ENCODE data around the gene NR5A2.

The NR5A2 gene

DNA sequence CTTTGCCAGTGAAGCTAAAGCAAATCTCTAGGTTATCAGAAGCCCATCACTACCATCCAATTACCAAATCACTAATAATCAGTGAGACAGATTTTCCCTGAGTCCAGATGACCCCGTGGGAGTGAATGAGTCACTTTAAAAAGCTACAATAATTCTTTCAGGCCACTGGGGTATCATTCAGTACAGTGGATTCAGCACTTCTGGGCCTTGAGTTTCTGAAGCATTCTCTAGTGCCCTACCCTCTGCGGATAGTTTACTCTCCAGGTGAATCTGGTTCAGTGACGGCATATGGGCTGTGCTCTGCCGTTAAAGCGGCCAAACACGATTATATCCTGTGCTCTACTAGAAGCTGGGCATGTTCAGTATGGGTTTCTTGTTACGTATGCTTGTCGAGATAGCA is 26.1 kb downstream of the NR5A2 start:
- DNase-seq (ENCODE audit: low read depth): no peak
- TF ChIP-seq CTCF (IDR thresholded peaks at IDR 0.05; ENCODE audit: low read length, missing control alignments): no peak
- no peak overlapping the region for H3K4me3 ChIP-seq (replicated peaks; ENCODE audit: low read depth, low read length)

DNA sequence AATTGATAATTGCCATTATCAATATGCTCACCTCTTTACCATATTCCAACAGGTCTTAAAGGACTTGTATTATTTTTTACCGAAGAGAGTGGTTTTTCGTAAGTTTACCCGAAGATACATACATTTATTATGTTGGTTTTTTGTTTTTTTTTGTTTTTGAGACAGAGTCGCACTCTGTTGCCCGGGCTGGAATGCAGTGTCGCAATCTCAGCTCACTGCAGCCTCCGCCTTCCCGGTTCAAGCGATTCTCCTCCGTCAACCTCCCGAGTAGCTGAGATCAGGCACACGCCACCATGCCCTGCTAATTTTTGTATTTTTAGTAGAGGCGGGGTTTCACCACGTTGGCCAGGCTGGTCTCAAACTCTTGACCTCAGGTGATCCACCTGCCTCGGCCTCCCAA is 30.8 kb downstream of the NR5A2 start:
- no peak overlapping the region for H3K4me3 ChIP-seq (replicated peaks; ENCODE audit: low read depth, low read length)
- no peak for DNase-seq (ENCODE audit: low read depth)
- no peak for TF ChIP-seq CTCF (IDR thresholded peaks at IDR 0.05; ENCODE audit: low read length, missing control alignments)

- H3K4me3 ChIP-seq (replicated peaks; ENCODE audit: low read depth, low read length): no peak overlapping the region
- TF ChIP-seq CTCF (IDR thresholded peaks at IDR 0.05; ENCODE audit: low read length, missing control alignments): no peak
- DNase-seq (ENCODE audit: low read depth): no peak
These were observed 34.6 kb downstream of the NR5A2 start for GRCh38 chr1:200062143-200062542.

DNA sequence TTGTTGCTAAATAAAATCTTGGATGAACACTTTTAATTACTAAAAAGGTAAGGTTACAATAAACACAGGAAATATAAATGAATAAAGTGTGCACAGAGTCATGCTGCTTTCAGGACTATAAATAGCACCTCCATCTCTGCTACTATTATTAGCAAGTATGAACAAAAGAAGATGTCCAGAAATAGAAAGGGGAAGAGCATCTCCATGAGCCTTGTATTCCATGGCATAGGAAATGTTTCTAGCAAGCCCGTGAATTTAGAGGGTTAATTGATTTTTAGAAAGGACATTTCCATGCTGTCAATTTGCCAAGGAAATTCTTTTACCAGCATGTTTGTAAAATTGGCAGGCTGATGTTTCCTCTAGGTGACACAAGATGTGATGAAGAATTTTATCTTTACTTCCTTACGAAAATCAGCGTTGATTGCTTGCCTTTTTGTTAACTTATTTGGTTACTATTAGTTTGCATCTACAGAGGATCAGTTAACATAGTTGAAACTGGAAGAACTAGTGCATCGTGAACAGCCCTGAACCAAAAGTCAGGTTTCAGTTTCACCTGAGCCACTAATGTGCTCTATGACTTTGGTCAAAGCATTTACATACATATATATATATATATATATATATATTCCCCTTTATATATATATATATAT is 45.3 kb downstream of the NR5A2 start:
- TF ChIP-seq CTCF (IDR thresholded peaks at IDR 0.05; ENCODE audit: low read length, missing control alignments): no peak
- no peak overlapping the region for H3K4me3 ChIP-seq (replicated peaks; ENCODE audit: low read depth, low read length)
- no peak for DNase-seq (ENCODE audit: low read depth)

GRCh38 chr1:200073286-200073637 is 45.8 kb downstream of the NR5A2 start:
- H3K4me3 ChIP-seq (replicated peaks; ENCODE audit: low read depth, low read length): no peak overlapping the region
- no peak for DNase-seq (ENCODE audit: low read depth)
- no peak for TF ChIP-seq CTCF (IDR thresholded peaks at IDR 0.05; ENCODE audit: low read length, missing control alignments)

- DNase-seq (ENCODE audit: low read depth): peak; percentile 58
- no peak for TF ChIP-seq CTCF (IDR thresholded peaks at IDR 0.05; ENCODE audit: low read length, missing control alignments)
- H3K4me3 ChIP-seq (replicated peaks; ENCODE audit: low read depth, low read length): peak overlapping the region; percentile 41
These were observed 48.0 kb downstream of the NR5A2 start for GRCh38 chr1:200075522-200075921.

DNA sequence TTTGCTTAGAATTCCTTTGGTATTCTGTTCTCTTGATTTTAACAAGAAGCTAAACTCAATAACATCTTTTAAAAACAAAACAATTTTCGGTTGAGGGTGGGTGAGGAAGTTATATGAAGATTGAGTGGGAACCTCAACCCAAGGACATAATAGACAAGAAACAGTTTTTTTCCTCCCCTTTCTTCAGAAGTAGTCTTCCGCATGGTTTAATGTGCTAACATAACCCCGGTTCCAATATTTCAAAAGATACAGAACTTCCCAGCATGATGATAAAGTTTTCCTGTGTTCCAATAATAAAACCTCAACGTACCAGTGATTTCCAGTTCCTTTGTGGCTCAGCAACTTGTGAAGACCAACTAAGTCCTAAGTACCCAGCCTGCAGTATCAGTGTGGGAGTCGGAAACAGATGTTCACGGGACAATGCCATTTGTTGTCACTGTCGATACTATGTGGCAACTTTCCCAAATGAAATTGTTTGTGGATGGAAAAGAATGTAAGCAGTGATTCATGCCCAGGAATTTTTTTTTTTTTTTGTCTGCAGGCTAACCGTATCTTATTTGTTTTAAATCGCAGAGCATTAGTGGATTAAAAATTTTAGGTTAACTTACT is 48.5 kb downstream of the NR5A2 start:
- H3K4me3 ChIP-seq (replicated peaks; ENCODE audit: low read depth, low read length): peak overlapping the region; percentile 41
- no peak for TF ChIP-seq CTCF (IDR thresholded peaks at IDR 0.05; ENCODE audit: low read length, missing control alignments)
- DNase-seq (ENCODE audit: low read depth): peak; percentile 99

Measured in fibroblast of pulmonary artery (primary cell).